ENCODE data around the gene CBLN2.
A peak's percentile ranks its signal among the peaks of the same experiment; 100 is the strongest.

CBLN2 gene

DNA sequence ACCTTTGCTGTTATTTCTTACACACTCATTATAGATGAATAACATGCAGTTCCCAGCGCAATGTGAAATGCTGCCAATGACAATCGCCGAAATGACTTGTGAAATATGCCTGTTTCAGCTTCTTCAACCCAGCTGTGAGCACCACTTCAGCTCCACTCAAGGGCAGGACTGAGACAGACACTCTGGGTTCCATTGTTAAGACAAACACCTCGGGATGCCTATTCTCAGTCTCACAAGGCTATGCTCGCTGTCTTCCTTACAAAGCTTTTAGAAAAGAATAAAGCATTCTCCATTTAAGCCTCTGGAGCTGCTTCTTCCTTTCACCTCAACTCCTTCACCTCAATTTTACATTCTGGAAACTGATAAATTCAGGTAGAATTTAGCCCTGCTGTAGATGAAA lies 4.2 kb downstream of the CBLN2 start:
- Histone ChIP-seq H3K79me1 (ENCODE audit: low read depth, low read length) (no peaks in the 10 kb centered on the region), H2BK5ac (ENCODE audit: low read length) (no peak overlapping the region), H3K27me3 (ENCODE audit: control insufficient read depth in 3 of 3, insufficient read depth in 3 of 3, low read depth in 1 of 3, low read length in 3 of 3) (peaks cover 15 to 45% (median 33%) of the 10 kb centered on the region in 3 experiments), H3K4me1 (ENCODE audit: control insufficient read depth in 2 of 2, insufficient read depth in 1 of 2, low read depth in 1 of 2, low read length in 2 of 2) (peaks cover 0 to 10% of the 10 kb centered on the region in 2 donors), H2BK15ac (ENCODE audit: low read length) (no peak overlapping the region), H3K27ac (replicated peaks; ENCODE audit: low read length) (no peak overlapping the region), H3K36me3 (replicated peaks in 1 of 2; ENCODE audit: control insufficient read depth in 2 of 2, insufficient read depth in 2 of 2, low read length in 2 of 2) (no peaks in the 10 kb centered on the region), H2BK120ac (ENCODE audit: low read depth, low read length) (no peak overlapping the region), H3K14ac (ENCODE audit: low read length) (no peak overlapping the region), H3K4ac (ENCODE audit: low read length) (no peak overlapping the region), H3K9ac (ENCODE audit: low read depth, low read length, poor library complexity) (no peak overlapping the region), H3K18ac (ENCODE audit: low read length) (no peak overlapping the region), H3K4me3 (ENCODE audit: low read length in 2 of 2) (no peak overlapping the region), H3K23ac (ENCODE audit: low read depth, low read length, poor library complexity) (no peak overlapping the region), H3K9me3 (replicated peaks in 1 of 2; ENCODE audit: control insufficient read depth in 2 of 2, insufficient read depth in 1 of 2, low read depth in 1 of 2, low read length in 2 of 2) (no peaks in the 10 kb centered on the region), H4K91ac (ENCODE audit: low read depth, low read length, poor library complexity) (no peak overlapping the region), H2BK12ac (ENCODE audit: low read length) (no peak overlapping the region), H2AK5ac (ENCODE audit: low read depth, low read length) (no peak overlapping the region), H3K4me2 (ENCODE audit: insufficient read depth, low read length, poor library complexity, severe bottlenecking) (no peak overlapping the region), H2AFZ (ENCODE audit: low read length) (no peak overlapping the region), H4K8ac (ENCODE audit: low read depth, low read length) (no peak overlapping the region)
- no CpG with 5 or more reads among the region's 5 CpGs for WGBS, 2 donors (ENCODE audit: extremely low coverage in 2 of 2, insufficient read length in 2 of 2, insufficient replicate concordance in 1 of 2)
- no peak for DNase-seq (ENCODE audit: low spot score)

DNA sequence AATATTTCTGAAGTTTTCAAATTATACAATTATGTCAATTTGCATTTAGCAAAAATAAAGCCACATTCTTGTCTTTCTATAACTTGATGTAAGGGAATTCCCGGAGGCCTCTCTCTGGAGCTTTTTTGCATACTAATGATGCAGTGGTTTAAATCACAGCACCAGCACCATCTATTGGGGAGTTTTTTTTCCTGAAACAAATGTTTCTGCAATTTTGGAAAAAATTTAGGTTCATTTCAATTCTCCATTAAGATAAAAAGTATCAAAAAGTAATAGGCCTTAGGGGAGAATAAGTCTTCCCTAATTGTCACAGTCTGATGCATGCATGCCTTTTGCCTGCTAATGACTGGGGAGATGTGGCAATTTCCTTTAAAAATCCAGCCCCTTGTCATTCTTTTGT lies 13.5 kb downstream of the CBLN2 start:
- H3K4me2 ChIP-seq (ENCODE audit: insufficient read depth, low read length, poor library complexity, severe bottlenecking): no peak overlapping the region
- H3K4me3 ChIP-seq (ENCODE audit: low read length in 2 of 2): no peak overlapping the region
- no peak overlapping the region for H4K8ac ChIP-seq (ENCODE audit: low read depth, low read length)
- no peak overlapping the region for H3K9ac ChIP-seq (ENCODE audit: low read depth, low read length, poor library complexity)
- no peaks in the 10 kb centered on the region for H3K4me1 ChIP-seq (ENCODE audit: control insufficient read depth in 2 of 2, insufficient read depth in 1 of 2, low read depth in 1 of 2, low read length in 2 of 2)
- no peak for DNase-seq (ENCODE audit: low spot score)
- no peak overlapping the region for H4K91ac ChIP-seq (ENCODE audit: low read depth, low read length, poor library complexity)
- no peak overlapping the region for H3K23ac ChIP-seq (ENCODE audit: low read depth, low read length, poor library complexity)
- no peaks in the 10 kb centered on the region for H3K9me3 ChIP-seq (replicated peaks in 1 of 2; ENCODE audit: control insufficient read depth in 2 of 2, insufficient read depth in 1 of 2, low read depth in 1 of 2, low read length in 2 of 2)
- H2AFZ ChIP-seq (ENCODE audit: low read length): no peak overlapping the region
- peaks cover 0 to under 1% (median 0%) of the 10 kb centered on the region in 3 experiments for H3K27me3 ChIP-seq (ENCODE audit: control insufficient read depth in 3 of 3, insufficient read depth in 3 of 3, low read depth in 1 of 3, low read length in 3 of 3)
- WGBS, 2 donors (ENCODE audit: extremely low coverage in 2 of 2, insufficient read length in 2 of 2, insufficient replicate concordance in 1 of 2): no CpG with 5 or more reads among the region's 1 CpG
- no peak overlapping the region for H2BK120ac ChIP-seq (ENCODE audit: low read depth, low read length)
- H2BK15ac ChIP-seq (ENCODE audit: low read length): no peak overlapping the region
- H3K36me3 ChIP-seq (replicated peaks in 1 of 2; ENCODE audit: control insufficient read depth in 2 of 2, insufficient read depth in 2 of 2, low read length in 2 of 2): no peaks in the 10 kb centered on the region
- no peak overlapping the region for H2BK12ac ChIP-seq (ENCODE audit: low read length)
- no peak overlapping the region for H2BK5ac ChIP-seq (ENCODE audit: low read length)
- H3K4ac ChIP-seq (ENCODE audit: low read length): no peak overlapping the region
- H2AK5ac ChIP-seq (ENCODE audit: low read depth, low read length): no peak overlapping the region
- H3K14ac ChIP-seq (ENCODE audit: low read length): no peak overlapping the region
- H3K27ac ChIP-seq (replicated peaks; ENCODE audit: low read length): no peak overlapping the region
- no peak overlapping the region for H3K18ac ChIP-seq (ENCODE audit: low read length)
- no peaks in the 10 kb centered on the region for H3K79me1 ChIP-seq (ENCODE audit: low read depth, low read length)

DNA sequence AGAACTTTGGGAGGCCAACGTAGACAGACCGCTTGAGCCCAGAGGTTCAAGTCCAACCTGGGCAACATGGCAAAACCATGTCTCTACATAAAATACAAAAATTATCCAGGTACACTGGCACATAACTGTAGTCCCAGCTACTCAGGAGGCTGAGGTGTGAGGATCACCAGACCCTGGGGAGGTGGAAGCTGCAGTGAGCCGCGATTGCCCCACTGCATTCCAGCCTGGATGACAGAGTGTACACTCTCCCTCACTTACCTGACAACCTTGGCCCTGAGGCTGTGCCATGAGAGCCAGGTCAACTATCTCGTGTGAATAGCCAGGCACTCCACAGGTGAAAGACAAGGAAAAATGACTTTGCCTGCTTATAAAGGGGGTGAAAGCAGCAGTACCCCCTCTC lies 39.3 kb downstream of the CBLN2 start:
- H3K79me1 ChIP-seq (ENCODE audit: low read depth, low read length): peaks cover 2% of the 10 kb centered on the region
- H3K4me3 ChIP-seq (ENCODE audit: low read length in 2 of 2): no peak overlapping the region
- no peak overlapping the region for H2BK12ac ChIP-seq (ENCODE audit: low read length)
- no peak overlapping the region for H2AFZ ChIP-seq (ENCODE audit: low read length)
- H3K14ac ChIP-seq (ENCODE audit: low read length): no peak overlapping the region
- no peak overlapping the region for H2BK15ac ChIP-seq (ENCODE audit: low read length)
- no peak overlapping the region for H3K23ac ChIP-seq (ENCODE audit: low read depth, low read length, poor library complexity)
- peaks cover 0 to 2% of the 10 kb centered on the region in 2 donors for H3K9me3 ChIP-seq (replicated peaks in 1 of 2; ENCODE audit: control insufficient read depth in 2 of 2, insufficient read depth in 1 of 2, low read depth in 1 of 2, low read length in 2 of 2)
- no peak overlapping the region for H3K9ac ChIP-seq (ENCODE audit: low read depth, low read length, poor library complexity)
- no peak overlapping the region for H3K18ac ChIP-seq (ENCODE audit: low read length)
- H4K91ac ChIP-seq (ENCODE audit: low read depth, low read length, poor library complexity): no peak overlapping the region
- no peak overlapping the region for H4K8ac ChIP-seq (ENCODE audit: low read depth, low read length)
- no peak overlapping the region for H2BK5ac ChIP-seq (ENCODE audit: low read length)
- peak overlapping the region; percentile 37 for H2AK5ac ChIP-seq (ENCODE audit: low read depth, low read length)
- DNase-seq (ENCODE audit: low spot score): no peak
- no peak overlapping the region for H3K4ac ChIP-seq (ENCODE audit: low read length)
- H3K4me1 ChIP-seq (ENCODE audit: control insufficient read depth in 2 of 2, insufficient read depth in 1 of 2, low read depth in 1 of 2, low read length in 2 of 2): no peaks in the 10 kb centered on the region
- no peaks in the 10 kb centered on the region for H3K27me3 ChIP-seq (ENCODE audit: control insufficient read depth in 3 of 3, insufficient read depth in 3 of 3, low read depth in 1 of 3, low read length in 3 of 3)
- H3K36me3 ChIP-seq (replicated peaks in 1 of 2; ENCODE audit: control insufficient read depth in 2 of 2, insufficient read depth in 2 of 2, low read length in 2 of 2): no peaks in the 10 kb centered on the region
- no CpG with 5 or more reads among the region's 5 CpGs for WGBS, 2 donors (ENCODE audit: extremely low coverage in 2 of 2, insufficient read length in 2 of 2, insufficient replicate concordance in 1 of 2)
- no peak overlapping the region for H3K4me2 ChIP-seq (ENCODE audit: insufficient read depth, low read length, poor library complexity, severe bottlenecking)
- no peak overlapping the region for H2BK120ac ChIP-seq (ENCODE audit: low read depth, low read length)
- H3K27ac ChIP-seq (replicated peaks; ENCODE audit: low read length): no peak overlapping the region

DNA sequence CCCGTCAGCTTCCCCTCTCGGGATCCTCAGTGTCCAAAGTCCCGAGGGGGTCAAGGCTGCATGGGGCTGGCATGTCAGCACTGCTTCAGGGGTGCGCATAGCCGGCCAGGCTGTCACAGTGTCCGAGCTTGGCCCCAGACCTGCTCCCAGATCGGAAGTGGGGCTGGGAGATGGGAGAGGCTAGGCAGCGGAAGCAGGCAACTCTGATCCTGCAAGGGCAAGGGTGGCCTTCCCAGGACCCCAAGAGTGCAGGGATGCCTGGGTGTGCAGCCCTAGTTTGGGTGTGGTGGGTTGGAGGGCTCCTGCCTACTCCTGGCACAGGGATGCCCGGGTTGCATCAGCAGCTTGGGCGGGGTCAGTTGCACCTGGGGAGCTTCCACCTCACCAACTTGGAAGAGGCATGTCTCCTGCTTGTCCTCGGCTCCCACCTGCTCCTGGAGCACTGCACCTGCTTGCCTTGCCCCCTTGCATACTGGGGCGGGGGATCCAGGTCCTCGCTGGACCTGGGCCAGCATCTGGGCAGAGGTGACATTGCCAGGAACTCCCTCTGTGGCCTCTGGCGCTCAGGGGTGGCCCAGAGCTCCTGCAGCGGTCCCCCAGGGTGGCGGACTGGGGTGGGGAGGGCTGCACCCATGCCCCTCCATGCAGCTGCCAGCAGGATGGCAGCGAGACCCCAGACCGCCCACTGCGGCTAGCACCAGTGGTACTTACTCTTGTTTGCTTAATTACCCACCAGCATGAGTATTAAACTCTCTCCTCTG lies 41.3 kb downstream of the CBLN2 start:
- peak overlapping the region; percentile 47 for H2BK120ac ChIP-seq (ENCODE audit: low read depth, low read length)
- no peak for DNase-seq (ENCODE audit: low spot score)
- H2BK12ac ChIP-seq (ENCODE audit: low read length): peak overlapping the region; percentile 73
- WGBS, 2 donors (ENCODE audit: extremely low coverage in 2 of 2, insufficient read length in 2 of 2, insufficient replicate concordance in 1 of 2): no CpG with 5 or more reads among the region's 19 CpGs
- peak overlapping the region in 1 of 2 donors; percentile 52 for H3K4me3 ChIP-seq (ENCODE audit: low read length in 2 of 2)
- no peak overlapping the region for H3K23ac ChIP-seq (ENCODE audit: low read depth, low read length, poor library complexity)
- H3K27me3 ChIP-seq (ENCODE audit: control insufficient read depth in 3 of 3, insufficient read depth in 3 of 3, low read depth in 1 of 3, low read length in 3 of 3): no peaks in the 10 kb centered on the region
- peak overlapping the region; percentile 58 for H2BK15ac ChIP-seq (ENCODE audit: low read length)
- H3K18ac ChIP-seq (ENCODE audit: low read length): peak overlapping the region; percentile 78
- H4K91ac ChIP-seq (ENCODE audit: low read depth, low read length, poor library complexity): no peak overlapping the region
- H2AFZ ChIP-seq (ENCODE audit: low read length): no peak overlapping the region
- no peak overlapping the region for H3K9ac ChIP-seq (ENCODE audit: low read depth, low read length, poor library complexity)
- H3K4ac ChIP-seq (ENCODE audit: low read length): no peak overlapping the region
- no peak overlapping the region for H3K4me2 ChIP-seq (ENCODE audit: insufficient read depth, low read length, poor library complexity, severe bottlenecking)
- no peak overlapping the region for H2BK5ac ChIP-seq (ENCODE audit: low read length)
- H3K79me1 ChIP-seq (ENCODE audit: low read depth, low read length): peaks cover 2% of the 10 kb centered on the region
- peak overlapping the region; percentile 43 for H4K8ac ChIP-seq (ENCODE audit: low read depth, low read length)
- no peak overlapping the region for H3K27ac ChIP-seq (replicated peaks; ENCODE audit: low read length)
- no peaks in the 10 kb centered on the region for H3K36me3 ChIP-seq (replicated peaks in 1 of 2; ENCODE audit: control insufficient read depth in 2 of 2, insufficient read depth in 2 of 2, low read length in 2 of 2)
- peaks cover 0 to 2% of the 10 kb centered on the region in 2 donors for H3K9me3 ChIP-seq (replicated peaks in 1 of 2; ENCODE audit: control insufficient read depth in 2 of 2, insufficient read depth in 1 of 2, low read depth in 1 of 2, low read length in 2 of 2)
- no peak overlapping the region for H2AK5ac ChIP-seq (ENCODE audit: low read depth, low read length)
- no peaks in the 10 kb centered on the region for H3K4me1 ChIP-seq (ENCODE audit: control insufficient read depth in 2 of 2, insufficient read depth in 1 of 2, low read depth in 1 of 2, low read length in 2 of 2)
- peak overlapping the region; percentile 56 for H3K14ac ChIP-seq (ENCODE audit: low read length)
